ENCODE results near the gene DYSF.

The DYSF gene

GRCh38 chr2:71727562-71727961 lies 274.2 kb downstream of the DYSF start:
- DNase-seq (ENCODE audit: low spot score), result no peak

- DNase-seq (ENCODE audit: low spot score), result no peak
Measured at GRCh38 chr2:71728036-71728435, 274.7 kb downstream of the DYSF start.

GRCh38 chr2:71730785-71731383 lies 277.5 kb downstream of the DYSF start:
- DNase-seq (ENCODE audit: low spot score), result no peak

GRCh38 chr2:71734620-71735019 lies 281.3 kb downstream of the DYSF start:
- no peak for DNase-seq (ENCODE audit: low spot score)

GRCh38 chr2:71735676-71736075 lies 282.3 kb downstream of the DYSF start:
- no peak for DNase-seq (ENCODE audit: low spot score)
